Mesodermal cell (in vitro differentiated cells): ENCODE results near the gene IFT43.

Source experiments
- H3K27ac ChIP-seq: 2 replicates; pipeline ENCODE4 v1.7.0; 2013; ENCODE audit warnings: mild to moderate bottlenecking, low read depth, low read length, moderate library complexity; ENCODE audit not compliant: severe bottlenecking
- H3K36me3 ChIP-seq: 2 replicates; pipeline ENCODE4 v1.7.1; 2013; ENCODE audit warnings: mild to moderate bottlenecking, low read length, moderate library complexity; ENCODE audit not compliant: control insufficient read depth, insufficient read depth
- H3K4me1 ChIP-seq: one replicate; pipeline ENCODE4 v1.7.1; 2013; ENCODE audit warnings: mild to moderate bottlenecking, low read length; ENCODE audit not compliant: insufficient read depth, control insufficient read depth, poor library complexity, severe bottlenecking
- H3K4me3 ChIP-seq: 2 replicates; pipeline ENCODE4 v1.7.0; 2013; ENCODE audit warnings: low read length, control low read depth, mild to moderate bottlenecking; ENCODE audit not compliant: insufficient read depth, poor library complexity, severe bottlenecking; ENCODE audit errors: extremely low read depth
- H3K9me3 ChIP-seq: 2 replicates; pipeline ENCODE4 v1.7.1; 2013; ENCODE audit warnings: mild to moderate bottlenecking, low read length, moderate library complexity; ENCODE audit not compliant: control insufficient read depth
- WGBS, 2 experiments: methylation state at CpG; one replicate each; pipeline ENCODE4 v1.1.5; 2013; ENCODE audit warnings: missing lambda C conversion rate in 2 of 2; ENCODE audit not compliant: insufficient coverage in 2 of 2; 5-methylcytosine and 5-hydroxymethylcytosine counted together

Gene IFT43

GRCh38 chr14:76080025-76080424 lies 94.5 kb downstream of the IFT43 start:
- WGBS, 2 experiments: 82 to 90% methylated on average over 7 to 10 of the region's 10 CpGs
- Histone ChIP-seq H3K36me3 (no peaks in the 10 kb centered on the region), H3K9me3 (no peaks in the 10 kb centered on the region), H3K4me1 (no peaks in the 10 kb centered on the region), H3K4me3 (no peak overlapping the region), H3K27ac (no peak overlapping the region)

GRCh38 chr14:76080471-76080870 lies 94.9 kb downstream of the IFT43 start:
- Histone ChIP-seq H3K4me1 (no peaks in the 10 kb centered on the region), H3K36me3 (no peaks in the 10 kb centered on the region), H3K9me3 (no peaks in the 10 kb centered on the region), H3K27ac (no peak overlapping the region), H3K4me3 (no peak overlapping the region)
- 77 to 100% methylated on average over 1 to 4 of the region's 6 CpGs for WGBS, 2 experiments

GRCh38 chr14:76081642-76082041 lies 96.1 kb downstream of the IFT43 start:
- no peaks in the 10 kb centered on the region for H3K9me3 ChIP-seq
- H3K27ac ChIP-seq: no peak overlapping the region
- H3K4me1 ChIP-seq: no peaks in the 10 kb centered on the region
- WGBS, 2 experiments: 89 to 93% methylated on average over 7 of the region's 7 CpGs
- H3K4me3 ChIP-seq: no peak overlapping the region
- H3K36me3 ChIP-seq: no peaks in the 10 kb centered on the region

GRCh38 chr14:76083796-76084765 lies 98.5 kb downstream of the IFT43 start:
- no peaks in the 10 kb centered on the region for H3K4me1 ChIP-seq
- peak overlapping the region; percentile 30 for H3K27ac ChIP-seq
- 67 to 80% methylated on average over 14 to 16 of the region's 25 CpGs for WGBS, 2 experiments
- H3K36me3 ChIP-seq: no peaks in the 10 kb centered on the region
- no peaks in the 10 kb centered on the region for H3K9me3 ChIP-seq
- no peak overlapping the region for H3K4me3 ChIP-seq

GRCh38 chr14:76085358-76085757 lies 99.8 kb downstream of the IFT43 start:
- no peaks in the 10 kb centered on the region for H3K9me3 ChIP-seq
- no peak overlapping the region for H3K4me3 ChIP-seq
- H3K4me1 ChIP-seq: no peaks in the 10 kb centered on the region
- no peaks in the 10 kb centered on the region for H3K36me3 ChIP-seq
- 88 to 91% methylated on average over 1 to 3 of the region's 3 CpGs for WGBS, 2 experiments
- H3K27ac ChIP-seq: no peak overlapping the region

- WGBS, 2 experiments: 83 to 92% methylated on average over 4 of the region's 4 CpGs
- Histone ChIP-seq H3K4me3 (no peak overlapping the region), H3K36me3 (no peaks in the 10 kb centered on the region), H3K4me1 (no peaks in the 10 kb centered on the region), H3K27ac (no peak overlapping the region), H3K9me3 (no peaks in the 10 kb centered on the region)
Measured at GRCh38 chr14:76086636-76087035, 101.1 kb downstream of the IFT43 start.

- no peak overlapping the region for H3K27ac ChIP-seq
- no peaks in the 10 kb centered on the region for H3K9me3 ChIP-seq
- no peaks in the 10 kb centered on the region for H3K4me1 ChIP-seq
- H3K4me3 ChIP-seq: no peak overlapping the region
- WGBS, 2 experiments: 87 to 90% methylated on average over 7 to 8 of the region's 8 CpGs
- no peaks in the 10 kb centered on the region for H3K36me3 ChIP-seq
Measured at GRCh38 chr14:76088326-76088725, 102.8 kb downstream of the IFT43 start.

GRCh38 chr14:76088771-76089571 lies 103.4 kb downstream of the IFT43 start:
- Histone ChIP-seq H3K27ac (no peak overlapping the region), H3K9me3 (no peaks in the 10 kb centered on the region), H3K4me1 (no peaks in the 10 kb centered on the region), H3K4me3 (no peak overlapping the region), H3K36me3 (no peaks in the 10 kb centered on the region)
- WGBS, 2 experiments: 84 to 92% methylated on average over 13 to 16 of the region's 16 CpGs

GRCh38 chr14:76089575-76089974 lies 104.0 kb downstream of the IFT43 start:
- Histone ChIP-seq H3K9me3 (no peaks in the 10 kb centered on the region), H3K4me3 (no peak overlapping the region), H3K4me1 (no peaks in the 10 kb centered on the region), H3K36me3 (no peaks in the 10 kb centered on the region), H3K27ac (no peak overlapping the region)
- WGBS, 2 experiments: 87 to 95% methylated on average over 3 to 6 of the region's 6 CpGs

GRCh38 chr14:76090616-76091391 lies 105.2 kb downstream of the IFT43 start:
- Histone ChIP-seq H3K9me3 (no peaks in the 10 kb centered on the region), H3K4me3 (no peak overlapping the region), H3K36me3 (no peaks in the 10 kb centered on the region), H3K27ac (no peak overlapping the region), H3K4me1 (no peaks in the 10 kb centered on the region)
- 84 to 85% methylated on average over 16 of the region's 16 CpGs for WGBS, 2 experiments
